Suprapubic skin (tissue), 4 donors: ENCODE measurements around the gene ERBB4. TPM values are rescaled to one million over a fixed set of nuclear protein-coding genes. Genes with fewer than 3 reads are reported as not detected.
"Not testable (repeated sequence)": the region's sequence is repeated elsewhere in the genome, so short reads cannot be mapped to it uniquely, and the experiment has no call there.

Experiments used
- DNase-seq, 2 donors: peaks; one replicate each; pipeline ENCODE4 v3.0.0-alpha.2; 2019; ENCODE audit warnings: low spot score in 2 of 2
- H3K27ac ChIP-seq: fragments of 200-600 bp; sonication (generic); one replicate; pipeline ENCODE4 v1.5.1; 2019
- H3K27me3 ChIP-seq: fragments of 200-600 bp; sonication (generic); one replicate; pipeline ENCODE4 v1.5.1; 2019
- H3K36me3 ChIP-seq: fragments of 200-600 bp; sonication (generic); one replicate; pipeline ENCODE4 v1.5.1; 2019
- H3K4me1 ChIP-seq: fragments of 200-600 bp; sonication (generic); one replicate; pipeline ENCODE4 v1.5.1; 2019
- H3K4me3 ChIP-seq: fragments of 200-600 bp; sonication (generic); one replicate; pipeline ENCODE4 v1.5.1; 2019; ENCODE audit warnings: mild to moderate bottlenecking
- H3K9me3 ChIP-seq: fragments of 200-600 bp; sonication (generic); one replicate; pipeline ENCODE4 v1.5.1; 2019
- EP300 ChIP-seq: sonication (generic); formaldehyde crosslinking; IDR thresholded peaks from one replicate; pipeline ENCODE4 v1.6.1; 2017; ENCODE audit warnings: antibody characterized with exemption
- POLR2A ChIP-seq, 2 donors: fragments of 450-650 bp; IDR thresholded peaks; one replicate each; pipeline ENCODE4 v1.6.1; 2017; ENCODE audit warnings: antibody characterized with exemption in 2 of 2, mild to moderate bottlenecking in 2 of 2, moderate library complexity in 2 of 2
- POLR2AphosphoS5 ChIP-seq, 3 donors: sonication (generic); formaldehyde crosslinking; IDR thresholded peaks; one replicate each; pipeline ENCODE4 v1.6.1; 2017; ENCODE audit warnings: antibody characterized with exemption in 3 of 3
- WGBS: methylation state at CpG from one replicate; pipeline ENCODE4 v1.1.5; 2018; 5-methylcytosine and 5-hydroxymethylcytosine counted together
- total RNA-seq, 4 donors: library from RNA; depleted of rRNA; stranded (reverse); fragments of >200 nt; gene quantifications; one replicate each; pipeline ENCODE4 v1.1.0, GENCODE V29; 2016
- TF ChIP-seq, protein P1 (sequence below), 2 donors: fragments of 200-600 bp in 1 of 2; fragments of 450-650 bp in 1 of 2; sonication (generic) in 1 of 2; IDR thresholded peaks; one replicate each; pipeline ENCODE4 v1.5.1; 2016 to 2019; ENCODE audit warnings: antibody characterized with exemption in 2 of 2, mild to moderate bottlenecking in 1 of 2, moderate library complexity in 1 of 2

The ERBB4 gene
- total RNA-seq, 4 donors from 2014 or later, result 0.95 to 6.4 (median 1.5) TPM

DNA sequence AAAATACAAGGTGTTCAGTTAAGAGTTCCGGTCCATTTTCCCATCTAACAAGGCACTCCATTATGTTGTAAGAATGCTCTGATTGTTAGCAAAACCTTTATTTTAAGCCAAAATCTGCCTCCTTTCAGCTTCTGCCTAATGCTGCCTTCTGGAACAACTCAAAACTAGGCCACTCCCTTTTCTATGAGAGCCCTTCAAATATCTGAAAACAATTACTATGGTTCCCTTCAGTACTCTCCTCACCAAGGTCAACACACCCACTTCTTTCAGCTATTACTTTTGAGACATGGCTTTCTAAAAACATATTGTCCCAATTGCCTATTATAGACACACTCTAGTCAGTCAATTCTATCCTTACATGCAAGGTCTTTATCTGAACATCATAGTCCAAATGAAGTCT lies 429.4 kb downstream of the ERBB4 start:
- H3K36me3 ChIP-seq, result no peaks in the 10 kb centered on the region
- H3K27me3 ChIP-seq, result no peaks in the 10 kb centered on the region
- 60% methylated on average over 1 of the region's 1 CpG for WGBS
- no peak overlapping the region for H3K27ac ChIP-seq
- H3K9me3 ChIP-seq, result no peaks in the 10 kb centered on the region
- no peak overlapping the region for H3K4me3 ChIP-seq
- DNase-seq, result no peak
- no peak for TF ChIP-seq POLR2AphosphoS5 (IDR thresholded peaks at IDR 0.05)
- no peak for TF ChIP-seq POLR2A (IDR thresholded peaks at IDR 0.05)
- TF ChIP-seq, protein P1, sequence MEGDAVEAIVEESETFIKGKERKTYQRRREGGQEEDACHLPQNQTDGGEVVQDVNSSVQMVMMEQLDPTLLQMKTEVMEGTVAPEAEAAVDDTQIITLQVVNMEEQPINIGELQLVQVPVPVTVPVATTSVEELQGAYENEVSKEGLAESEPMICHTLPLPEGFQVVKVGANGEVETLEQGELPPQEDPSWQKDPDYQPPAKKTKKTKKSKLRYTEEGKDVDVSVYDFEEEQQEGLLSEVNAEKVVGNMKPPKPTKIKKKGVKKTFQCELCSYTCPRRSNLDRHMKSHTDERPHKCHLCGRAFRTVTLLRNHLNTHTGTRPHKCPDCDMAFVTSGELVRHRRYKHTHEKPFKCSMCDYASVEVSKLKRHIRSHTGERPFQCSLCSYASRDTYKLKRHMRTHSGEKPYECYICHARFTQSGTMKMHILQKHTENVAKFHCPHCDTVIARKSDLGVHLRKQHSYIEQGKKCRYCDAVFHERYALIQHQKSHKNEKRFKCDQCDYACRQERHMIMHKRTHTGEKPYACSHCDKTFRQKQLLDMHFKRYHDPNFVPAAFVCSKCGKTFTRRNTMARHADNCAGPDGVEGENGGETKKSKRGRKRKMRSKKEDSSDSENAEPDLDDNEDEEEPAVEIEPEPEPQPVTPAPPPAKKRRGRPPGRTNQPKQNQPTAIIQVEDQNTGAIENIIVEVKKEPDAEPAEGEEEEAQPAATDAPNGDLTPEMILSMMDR (IDR thresholded peaks at IDR 0.05), result no peak
- TF ChIP-seq EP300, result no peak
- no peaks in the 10 kb centered on the region for H3K4me1 ChIP-seq

DNA sequence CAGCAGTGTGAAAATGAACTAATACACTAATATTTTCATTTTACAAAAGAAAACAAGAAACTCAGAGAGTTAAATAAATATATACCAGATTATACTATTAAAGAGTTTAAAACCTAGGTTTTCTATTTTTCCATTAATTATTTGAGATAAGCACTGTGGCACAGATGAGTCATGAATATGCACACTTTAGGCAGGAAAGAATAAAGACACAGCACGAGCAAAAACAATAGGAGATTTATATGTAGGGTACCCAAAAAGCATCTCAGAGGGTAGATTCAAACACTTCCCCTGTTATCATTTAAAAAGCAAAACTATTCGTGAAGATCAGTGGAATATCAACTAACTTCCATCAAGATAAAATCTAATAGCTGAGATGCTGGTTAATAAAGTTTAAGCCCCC lies 430.6 kb downstream of the ERBB4 start:
- TF ChIP-seq, protein P1 (IDR thresholded peaks at IDR 0.05), result no peak
- TF ChIP-seq POLR2A (IDR thresholded peaks at IDR 0.05) (no peak), EP300 (no peak), POLR2AphosphoS5 (IDR thresholded peaks at IDR 0.05) (no peak)
- WGBS, result 63% methylated on average over 2 of the region's 2 CpGs
- H3K4me1 ChIP-seq, result no peaks in the 10 kb centered on the region
- H3K9me3 ChIP-seq, result no peaks in the 10 kb centered on the region
- no peaks in the 10 kb centered on the region for H3K36me3 ChIP-seq
- H3K27ac ChIP-seq, result no peak overlapping the region
- H3K27me3 ChIP-seq, result no peaks in the 10 kb centered on the region
- DNase-seq, result no peak
- H3K4me3 ChIP-seq, result no peak overlapping the region

DNA sequence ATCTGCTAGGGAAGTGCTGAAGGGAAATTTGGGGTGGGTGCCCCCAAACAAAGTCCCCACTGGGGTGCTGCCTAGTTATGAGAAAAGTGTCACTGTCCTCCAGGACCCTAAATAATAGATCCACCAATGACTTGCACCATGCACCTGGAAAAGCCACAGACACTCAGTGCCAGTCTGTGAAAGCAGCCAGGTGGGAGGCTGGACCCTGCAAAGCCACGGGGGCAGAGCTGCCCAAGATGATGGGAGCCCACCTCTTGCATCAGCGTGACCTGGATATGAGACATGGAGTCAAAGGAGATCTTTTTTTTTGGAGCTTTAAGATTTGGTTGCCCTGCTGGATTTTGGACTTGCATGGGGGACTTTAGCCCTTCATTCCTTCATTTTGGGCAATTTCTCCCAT lies 431.6 kb downstream of the ERBB4 start:
- Histone ChIP-seq H3K4me1 (no peaks in the 10 kb centered on the region), H3K27me3 (no peaks in the 10 kb centered on the region), H3K9me3 (no peaks in the 10 kb centered on the region), H3K36me3 (no peaks in the 10 kb centered on the region), H3K27ac (no peak overlapping the region), H3K4me3 (no peak overlapping the region)
- DNase-seq, result no peak
- TF ChIP-seq, protein P1 (IDR thresholded peaks at IDR 0.05), result no peak
- TF ChIP-seq POLR2A (IDR thresholded peaks at IDR 0.05) (no peak), POLR2AphosphoS5 (IDR thresholded peaks at IDR 0.05) (no peak), EP300 (no peak)
- WGBS, result 75% methylated on average over 2 of the region's 2 CpGs

DNA sequence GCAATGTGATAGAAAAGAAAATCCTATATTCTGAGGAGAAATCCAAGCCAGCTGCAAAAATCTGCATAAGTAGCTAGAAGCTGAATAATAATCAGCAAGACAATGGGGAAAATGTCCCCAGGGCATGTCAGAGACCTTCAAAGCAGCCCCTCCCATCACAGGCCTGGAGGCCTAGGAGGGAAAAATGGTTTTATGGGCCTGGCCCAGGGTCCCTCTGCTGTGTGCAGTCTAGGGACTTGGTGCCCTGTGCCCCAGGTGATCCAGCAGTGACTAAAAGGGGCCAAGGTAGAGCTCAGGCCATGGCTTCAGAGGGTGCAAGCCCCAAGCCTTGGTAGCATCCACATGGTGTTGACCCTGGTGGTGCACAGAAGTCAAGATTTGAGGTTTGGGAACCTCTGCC lies 432.1 kb downstream of the ERBB4 start:
- not testable (repeated sequence) for H3K27me3 ChIP-seq, H3K27ac ChIP-seq

DNA sequence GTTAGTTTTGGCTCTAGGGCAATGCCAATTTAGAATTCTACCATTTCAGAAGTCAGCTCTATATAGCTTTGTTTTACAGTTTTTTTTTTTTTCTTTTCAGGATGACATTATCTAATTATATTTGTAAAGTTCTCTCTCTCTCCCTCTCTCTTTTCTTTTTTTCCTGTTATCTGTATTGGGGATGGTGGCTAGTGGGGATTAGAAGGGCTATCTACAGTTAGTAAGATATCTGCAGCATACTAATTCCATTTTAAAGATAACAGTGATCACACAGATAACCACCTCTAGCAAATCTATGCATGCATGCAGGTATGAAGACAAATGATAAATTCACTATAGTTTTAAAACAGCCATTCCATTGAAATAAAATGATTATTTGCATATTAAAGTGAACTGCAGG lies 438.9 kb downstream of the ERBB4 start:
- no peaks in the 10 kb centered on the region for H3K9me3 ChIP-seq
- H3K27me3 ChIP-seq, result no peaks in the 10 kb centered on the region
- no peak overlapping the region for H3K4me3 ChIP-seq
- H3K36me3 ChIP-seq, result no peaks in the 10 kb centered on the region
- H3K27ac ChIP-seq, result no peak overlapping the region
- H3K4me1 ChIP-seq, result no peaks in the 10 kb centered on the region
- DNase-seq, result no peak
- TF ChIP-seq EP300 (no peak), POLR2AphosphoS5 (IDR thresholded peaks at IDR 0.05) (no peak), POLR2A (IDR thresholded peaks at IDR 0.05) (no peak)
- TF ChIP-seq, protein P1 (IDR thresholded peaks at IDR 0.05), result no peak

More for the DNA sequence above, 432.1 kb downstream of the ERBB4 start:
- not testable (repeated sequence) for H3K36me3 ChIP-seq, H3K9me3 ChIP-seq, H3K4me1 ChIP-seq, DNase-seq, H3K4me3 ChIP-seq

DNA sequence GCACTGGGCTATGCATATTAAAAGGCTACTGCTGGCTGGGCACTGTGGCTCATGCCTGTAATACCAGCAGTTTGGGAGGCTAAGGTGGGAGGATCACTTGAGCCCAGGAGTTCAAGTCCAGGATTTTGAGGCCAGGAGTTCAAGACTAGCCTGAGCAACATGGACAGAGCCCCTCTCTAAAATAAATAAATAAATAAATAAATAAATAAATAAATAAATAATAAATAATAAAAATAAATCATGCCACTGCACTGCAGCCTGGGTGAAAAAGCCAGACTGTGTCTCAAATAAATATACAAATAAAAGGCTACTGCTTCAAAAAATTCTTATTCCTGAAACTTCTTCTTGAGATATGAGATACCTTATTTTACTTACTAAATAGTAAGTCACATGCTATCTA lies 439.6 kb downstream of the ERBB4 start:
- Histone ChIP-seq H3K4me1 (no peaks in the 10 kb centered on the region), H3K4me3 (no peak overlapping the region), H3K9me3 (no peaks in the 10 kb centered on the region), H3K27me3 (no peaks in the 10 kb centered on the region), H3K27ac (no peak overlapping the region), H3K36me3 (no peaks in the 10 kb centered on the region)
- no peak for TF ChIP-seq EP300
- no peak for TF ChIP-seq POLR2A (IDR thresholded peaks at IDR 0.05)
- no peak for TF ChIP-seq POLR2AphosphoS5 (IDR thresholded peaks at IDR 0.05)
- TF ChIP-seq, protein P1 (IDR thresholded peaks at IDR 0.05), result no peak
- DNase-seq, result no peak
